Tibial nerve (tissue), 4 donors: ENCODE data around the gene KLHL24. TPM values are rescaled to one million over a fixed set of nuclear protein-coding genes. Genes with fewer than 3 reads are reported as not detected.
A peak's percentile ranks its signal among the peaks of the same experiment; 100 is the strongest.

Experiments used
- DNase-seq, 2 donors: peaks; one replicate each; pipeline ENCODE4 v3.0.0-alpha.2; 2019; ENCODE audit warnings: low spot score in 2 of 2
- H3K27ac ChIP-seq, 4 donors: fragments of 200-600 bp; sonication (generic) in 3 of 4; one replicate each; pipeline ENCODE4 v1.5.1; 2017 to 2019; ENCODE audit warnings: mild to moderate bottlenecking in 1 of 4
- H3K27me3 ChIP-seq, 2 donors: fragments of 200-600 bp; sonication (generic) in 1 of 2; one replicate each; pipeline versions ENCODE4 v1.5.1 to v1.6.0; 2017 to 2019
- H3K36me3 ChIP-seq, 3 donors: fragments of 200-600 bp; sonication (generic); one replicate each; pipeline ENCODE4 v1.5.1; 2018 to 2019
- H3K4me1 ChIP-seq, 4 donors: fragments of 200-600 bp; sonication (generic) in 3 of 4; one replicate each; pipeline ENCODE4 v1.5.1; 2017 to 2019
- H3K4me3 ChIP-seq, 4 donors: fragments of 200-600 bp; sonication (generic) in 3 of 4; one replicate each; pipeline ENCODE4 v1.5.1; 2017 to 2019; ENCODE audit warnings: mild to moderate bottlenecking in 1 of 4, moderate library complexity in 1 of 4
- H3K9me3 ChIP-seq, 4 donors: fragments of 200-600 bp; sonication (generic) in 3 of 4; one replicate each; pipeline ENCODE4 v1.5.1; 2017 to 2019
- CTCF ChIP-seq, 5 experiments: fragments of 200-600 bp in 3 of 5; fragments of 450-650 bp in 2 of 5; sonication (generic) in 3 of 5; IDR thresholded peaks; one replicate each; pipeline ENCODE4 v1.5.1; 2016 to 2019; ENCODE audit warnings: antibody characterized with exemption in 5 of 5, mild to moderate bottlenecking in 3 of 5, moderate library complexity in 2 of 5
- EP300 ChIP-seq, 2 donors: sonication (generic); formaldehyde crosslinking; IDR thresholded peaks; one replicate each; pipeline ENCODE4 v1.6.1; 2017; ENCODE audit warnings: antibody characterized with exemption in 2 of 2, mild to moderate bottlenecking in 1 of 2
- POLR2A ChIP-seq, 2 donors: fragments of 450-650 bp; IDR thresholded peaks; one replicate each; pipeline ENCODE4 v1.6.1; 2017; ENCODE audit warnings: antibody characterized with exemption in 2 of 2, mild to moderate bottlenecking in 2 of 2, moderate library complexity in 2 of 2
- WGBS, 2 donors: methylation state at CpG; one replicate each; pipeline ENCODE4 v1.1.5; 2018; 5-methylcytosine and 5-hydroxymethylcytosine counted together
- total RNA-seq, 4 donors: library from RNA; depleted of rRNA; stranded (reverse); fragments of >200 nt; gene quantifications; one replicate each; pipeline ENCODE4 v1.1.0, GENCODE V29; 2016

The KLHL24 gene
- total RNA-seq, 4 donors from 2014 or later: 42.6 to 125 (median 92.5) TPM

GRCh38 chr3:183695569-183696364, 60.3 kb downstream of the KLHL24 start:
- DNase-seq: no peak
- no peak for TF ChIP-seq POLR2A (IDR thresholded peaks at IDR 0.05)
- no peak for TF ChIP-seq CTCF (IDR thresholded peaks at IDR 0.05)
- no peak for TF ChIP-seq EP300 (IDR thresholded peaks at IDR 0.05)
- Histone ChIP-seq H3K4me1 (peaks cover 0 to 24% (median 9%) of the 10 kb centered on the region in 4 donors), H3K4me3 (no peak overlapping the region), H3K27ac (no peak overlapping the region), H3K36me3 (no peaks in the 10 kb centered on the region), H3K27me3 (no peaks in the 10 kb centered on the region), H3K9me3 (no peaks in the 10 kb centered on the region)
- 85 to 94% methylated on average over 7 of the region's 7 CpGs for WGBS, 2 donors

GRCh38 chr3:183697123-183697609, 61.7 kb downstream of the KLHL24 start:
- peaks cover 0 to 4% (median 0%) of the 10 kb centered on the region in 3 donors for H3K36me3 ChIP-seq
- peak overlapping the region; percentile 57 to 99 (median 94) for H3K4me3 ChIP-seq
- no peaks in the 10 kb centered on the region for H3K27me3 ChIP-seq
- H3K9me3 ChIP-seq: no peaks in the 10 kb centered on the region
- no peak for DNase-seq
- peaks cover 0 to 33% (median 9%) of the 10 kb centered on the region in 4 donors for H3K4me1 ChIP-seq
- WGBS, 2 donors: 36 to 40% methylated on average over 4 of the region's 4 CpGs
- no peak for TF ChIP-seq POLR2A (IDR thresholded peaks at IDR 0.05)
- TF ChIP-seq CTCF (IDR thresholded peaks at IDR 0.05): no peak
- TF ChIP-seq EP300 (IDR thresholded peaks at IDR 0.05): no peak
- peak overlapping the region; percentile 95 to 98 (median 95) for H3K27ac ChIP-seq

GRCh38 chr3:183697610-183698317, 62.3 kb downstream of the KLHL24 start, which contains the start of gene YEATS2:
YEATS2 (plus strand) TSS chr3:183697797; CDS start chr3:183715163, 17,366 bp downstream.
- H3K4me3 ChIP-seq: peak within 1 kb of the TSS; percentile 57 to 99 (median 94)
- peaks cover 0 to 33% (median 9%) of the 10 kb centered on the region in 4 donors for H3K4me1 ChIP-seq
- 0 to 1% methylated on average over 2 to 36 of the region's 89 CpGs for WGBS, 2 donors
- H3K36me3 ChIP-seq: peaks cover 0 to 4% (median 0%) of the 10 kb centered on the region in 3 donors
- peak in 1 of 2 donors; percentile 24 for DNase-seq
- no peaks in the 10 kb centered on the region for H3K9me3 ChIP-seq
- H3K27ac ChIP-seq: peak within 1 kb of the TSS; percentile 95 to 98 (median 95)
- peak in 1 of 2 donors; percentile 47 for TF ChIP-seq EP300 (IDR thresholded peaks at IDR 0.05)
- peak; percentile 49 to 80 for TF ChIP-seq POLR2A (IDR thresholded peaks at IDR 0.05)
- TF ChIP-seq CTCF (IDR thresholded peaks at IDR 0.05): no peak
- H3K27me3 ChIP-seq: no peaks in the 10 kb centered on the region

- WGBS, 2 donors: 0% methylated on average over 9 to 11 of the region's 13 CpGs
- Histone ChIP-seq H3K9me3 (no peaks in the 10 kb centered on the region), H3K27ac (peak overlapping the region; percentile 95 to 98 (median 95)), H3K36me3 (peaks cover 0 to 4% (median 0%) of the 10 kb centered on the region in 3 donors), H3K4me3 (peak overlapping the region; percentile 57 to 99 (median 94)), H3K27me3 (no peaks in the 10 kb centered on the region), H3K4me1 (peaks cover 0 to 33% (median 9%) of the 10 kb centered on the region in 4 donors)
- no peak for DNase-seq
- no peak for TF ChIP-seq CTCF (IDR thresholded peaks at IDR 0.05)
- peak in 1 of 2 donors; percentile 26 for TF ChIP-seq EP300 (IDR thresholded peaks at IDR 0.05)
Measured at GRCh38 chr3:183698318-183698751, 62.9 kb downstream of the KLHL24 start.
